ENCODE results near the gene RMRP. TPM values are rescaled to one million over a fixed set of nuclear protein-coding genes. Genes with fewer than 3 reads are reported as not detected.

RMRP gene
- total RNA-seq, 2 donors from 2014 or later = 17,358 to 20,060 TPM

GRCh38 chr9:35700942-35701341 is 43.1 kb upstream of the RMRP start:
- Mint-ChIP-seq H3K4me1 (peaks cover 2% of the 10 kb centered on the region), H3K27me3 (ENCODE audit: insufficient read depth) (no peaks in the 10 kb centered on the region), H3K4me3 (no peak overlapping the region), H3K36me3 (ENCODE audit: low read depth) (peaks cover 53% of the 10 kb centered on the region), H3K9me3 (no peaks in the 10 kb centered on the region), H3K27ac (no peak overlapping the region)
- TF ChIP-seq CTCF (conservative IDR thresholded peaks at IDR 0.05) = no peak
- Histone ChIP-seq H3K9me3 (ENCODE audit: control insufficient read depth, low read length) (no peaks in the 10 kb centered on the region), H3K36me3 (ENCODE audit: control insufficient read depth, insufficient read depth, low read length) (peaks cover 95% of the 10 kb centered on the region), H3K4me1 (ENCODE audit: control insufficient read depth, insufficient read depth, low read length) (no peaks in the 10 kb centered on the region), H3K27ac (ENCODE audit: low read depth, low read length) (no peak overlapping the region), H3K9ac (ENCODE audit: extremely low read depth, low read length, poor library complexity, severe bottlenecking) (no peak overlapping the region), H3K27me3 (ENCODE audit: control insufficient read depth, insufficient read depth, low read length, poor library complexity, severe bottlenecking) (no peaks in the 10 kb centered on the region), H3K4me3 (ENCODE audit: low read length) (no peak overlapping the region)
- DNase-seq = no peak

GRCh38 chr9:35700031-35700430 is 42.2 kb upstream of the RMRP start:
- Mint-ChIP-seq H3K27ac (no peak overlapping the region), H3K4me1 (peaks cover 2% of the 10 kb centered on the region)
- 92 to 95% methylated on average over 11 of the region's 11 CpGs for WGBS, 2 experiments (ENCODE audit: insufficient coverage in 1 of 2, insufficient read length in 1 of 2)

GRCh38 chr9:35698231-35698630 is 40.4 kb upstream of the RMRP start:
- no peak for TF ChIP-seq CTCF (conservative IDR thresholded peaks at IDR 0.05)
- peaks cover 75% of the 10 kb centered on the region for H3K36me3 ChIP-seq (ENCODE audit: control insufficient read depth, insufficient read depth, low read length)
- 90% methylated on average over 5 of the region's 5 CpGs for WGBS, 2 experiments (ENCODE audit: insufficient coverage in 1 of 2, insufficient read length in 1 of 2)

More at GRCh38 chr9:35700031-35700430, 42.2 kb upstream of the RMRP start:
- H3K36me3 Mint-ChIP-seq (ENCODE audit: low read depth) = peaks cover 50% of the 10 kb centered on the region
- no peak for TF ChIP-seq CTCF (conservative IDR thresholded peaks at IDR 0.05)
- no peaks in the 10 kb centered on the region for H3K27me3 Mint-ChIP-seq (ENCODE audit: insufficient read depth)
- Histone ChIP-seq H3K27me3 (ENCODE audit: control insufficient read depth, insufficient read depth, low read length, poor library complexity, severe bottlenecking) (no peaks in the 10 kb centered on the region), H3K4me3 (ENCODE audit: low read length) (no peak overlapping the region), H3K27ac (ENCODE audit: low read depth, low read length) (no peak overlapping the region), H3K9me3 (ENCODE audit: control insufficient read depth, low read length) (no peaks in the 10 kb centered on the region), H3K9ac (ENCODE audit: extremely low read depth, low read length, poor library complexity, severe bottlenecking) (no peak overlapping the region), H3K36me3 (ENCODE audit: control insufficient read depth, insufficient read depth, low read length) (peaks cover 91% of the 10 kb centered on the region), H3K4me1 (ENCODE audit: control insufficient read depth, insufficient read depth, low read length) (no peaks in the 10 kb centered on the region)
- no peak overlapping the region for H3K4me3 Mint-ChIP-seq
- DNase-seq = no peak
- H3K9me3 Mint-ChIP-seq = no peaks in the 10 kb centered on the region

More at GRCh38 chr9:35698231-35698630, 40.4 kb upstream of the RMRP start:
- Mint-ChIP-seq H3K27me3 (ENCODE audit: insufficient read depth) (no peaks in the 10 kb centered on the region), H3K9me3 (no peaks in the 10 kb centered on the region), H3K4me3 (no peak overlapping the region), H3K27ac (no peak overlapping the region), H3K4me1 (peaks cover 2% of the 10 kb centered on the region), H3K36me3 (ENCODE audit: low read depth) (peaks cover 32% of the 10 kb centered on the region)
- DNase-seq = no peak
- H3K9me3 ChIP-seq (ENCODE audit: control insufficient read depth, low read length) = no peaks in the 10 kb centered on the region
- H3K9ac ChIP-seq (ENCODE audit: extremely low read depth, low read length, poor library complexity, severe bottlenecking) = no peak overlapping the region
- H3K4me3 ChIP-seq (ENCODE audit: low read length) = no peak overlapping the region
- H3K27me3 ChIP-seq (ENCODE audit: control insufficient read depth, insufficient read depth, low read length, poor library complexity, severe bottlenecking) = no peaks in the 10 kb centered on the region
- no peak overlapping the region for H3K27ac ChIP-seq (ENCODE audit: low read depth, low read length)
- no peaks in the 10 kb centered on the region for H3K4me1 ChIP-seq (ENCODE audit: control insufficient read depth, insufficient read depth, low read length)

All from endodermal cell (in vitro differentiated cells).